Kidney capillary endothelial cell (primary cell): ENCODE data around the gene CLTCL1.

Experiments used
- DNase-seq: peaks from one replicate; pipeline ENCODE4 v3.0.0-alpha.2; 2018; ENCODE audit warnings: low spot score

CLTCL1 gene

DNA sequence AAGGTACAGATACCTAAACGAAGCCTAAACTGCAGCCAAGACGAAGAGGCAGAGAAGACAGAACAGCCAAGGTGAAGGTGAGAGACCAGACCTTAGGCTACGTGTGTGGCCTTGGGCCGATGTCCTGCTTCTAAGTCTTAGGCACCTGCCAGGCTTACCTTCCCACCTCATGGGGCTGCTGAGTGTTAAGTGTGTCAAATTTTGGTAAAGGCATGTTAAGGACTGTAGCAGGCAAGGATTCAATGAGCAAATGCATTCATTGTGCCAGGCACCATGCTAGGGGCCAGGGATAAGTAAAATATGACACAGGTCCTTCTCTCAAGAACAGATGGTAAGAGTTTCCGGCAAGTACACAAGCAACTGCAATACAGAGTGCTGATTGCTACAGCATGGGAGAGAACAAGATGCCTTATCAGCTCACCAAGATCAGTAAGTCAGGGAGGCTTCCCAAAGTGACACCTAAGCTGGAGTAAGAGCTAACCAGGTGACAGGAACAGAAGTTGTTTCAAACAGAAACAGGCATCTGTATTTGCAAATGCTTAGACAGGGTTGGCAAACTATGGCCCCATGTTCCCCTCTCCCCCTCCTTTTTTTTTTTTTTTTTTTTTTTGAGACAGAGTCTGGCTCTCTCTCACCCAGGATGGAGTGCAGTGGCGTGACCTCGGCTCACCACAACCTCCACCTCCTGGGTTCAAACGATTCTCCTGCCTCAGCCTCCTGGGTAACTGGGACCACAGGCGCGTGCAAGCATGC is 46.7 kb downstream of the CLTCL1 start:
- DNase-seq: no peak

DNA sequence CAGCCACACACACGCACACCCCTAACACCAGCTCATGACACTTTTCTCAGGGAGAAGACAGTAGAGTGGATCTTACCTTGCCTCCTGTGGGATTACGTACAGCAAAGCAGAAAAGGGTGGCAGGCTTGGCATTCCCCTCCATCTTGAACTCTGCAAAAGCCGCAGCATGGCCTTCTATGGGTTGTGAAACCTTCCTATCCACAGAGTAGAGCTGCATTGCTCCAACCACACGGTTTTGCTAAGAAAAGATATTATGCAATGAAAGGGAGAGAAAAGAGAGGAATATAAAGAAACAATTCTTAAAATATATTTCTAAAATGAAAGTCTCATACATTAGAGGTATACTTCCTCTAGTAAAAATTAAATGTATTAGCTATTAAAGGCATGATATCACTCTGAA is 48.8 kb downstream of the CLTCL1 start:
- DNase-seq: no peak

- DNase-seq: no peak
Measured at GRCh38 chr22:19241593-19241906, 50.0 kb downstream of the CLTCL1 start.

GRCh38 chr22:19240813-19241592 is 50.5 kb downstream of the CLTCL1 start:
- DNase-seq: no peak

GRCh38 chr22:19239464-19239863 is 52.1 kb downstream of the CLTCL1 start:
- no peak for DNase-seq

DNA sequence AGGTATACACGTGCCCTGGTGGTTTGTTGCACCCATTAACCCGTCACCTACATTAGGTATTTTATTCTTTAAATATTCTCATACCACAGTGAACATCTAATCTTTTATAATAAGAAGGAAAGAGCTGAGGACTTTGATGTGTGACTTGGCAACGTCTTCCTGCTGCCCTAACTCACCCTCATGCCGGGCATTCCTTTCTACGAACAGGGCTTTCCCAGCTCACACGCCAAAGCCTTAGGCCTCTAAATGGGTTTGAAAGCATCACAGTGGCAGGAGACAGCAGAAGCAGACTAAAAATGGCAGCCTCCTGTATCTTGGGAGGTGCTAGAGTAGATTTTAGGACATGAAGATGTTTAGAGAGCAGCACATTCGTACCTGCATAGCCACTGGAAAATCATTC is 52.6 kb downstream of the CLTCL1 start:
- DNase-seq: no peak

- DNase-seq: no peak
Measured at GRCh38 chr22:19235874-19236273, 55.6 kb downstream of the CLTCL1 start.

DNA sequence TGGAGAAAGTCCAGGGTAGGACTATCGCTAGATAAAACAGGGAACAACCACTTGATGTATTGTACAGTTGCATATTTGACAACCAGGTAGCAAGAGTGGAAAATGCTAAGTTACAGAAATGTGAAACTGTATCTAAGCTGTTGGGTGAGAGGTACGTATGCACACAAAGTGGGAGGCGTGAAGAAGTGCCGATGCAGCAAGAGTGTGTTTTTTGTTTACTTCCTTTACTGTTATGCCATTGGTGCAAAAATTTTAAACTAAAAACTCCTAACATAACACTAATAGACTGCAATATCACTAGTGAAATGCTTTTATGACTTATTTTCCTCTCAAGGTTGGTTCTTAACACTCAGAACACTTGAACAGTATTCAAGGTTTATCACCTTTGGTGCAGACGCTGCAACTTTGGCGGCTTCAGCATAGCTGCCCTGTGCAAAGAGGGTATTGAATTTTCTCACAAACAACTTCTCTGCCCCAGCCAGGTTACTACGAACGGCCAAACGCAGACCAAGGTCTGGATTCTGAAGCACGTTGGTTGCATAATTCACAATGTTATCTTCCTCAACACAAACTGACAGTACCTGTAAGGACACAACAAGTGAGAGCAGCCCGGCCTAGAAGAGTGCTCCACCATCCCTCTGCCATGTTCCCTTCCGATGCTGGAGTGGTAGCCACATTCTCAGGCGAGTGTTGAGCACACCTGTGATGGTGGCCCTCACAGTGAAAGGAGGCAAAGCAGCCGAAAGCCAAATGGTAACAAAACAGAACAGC is 57.2 kb downstream of the CLTCL1 start:
- DNase-seq: no peak

GRCh38 chr22:19233189-19233661 is 58.3 kb downstream of the CLTCL1 start:
- no peak for DNase-seq

DNA sequence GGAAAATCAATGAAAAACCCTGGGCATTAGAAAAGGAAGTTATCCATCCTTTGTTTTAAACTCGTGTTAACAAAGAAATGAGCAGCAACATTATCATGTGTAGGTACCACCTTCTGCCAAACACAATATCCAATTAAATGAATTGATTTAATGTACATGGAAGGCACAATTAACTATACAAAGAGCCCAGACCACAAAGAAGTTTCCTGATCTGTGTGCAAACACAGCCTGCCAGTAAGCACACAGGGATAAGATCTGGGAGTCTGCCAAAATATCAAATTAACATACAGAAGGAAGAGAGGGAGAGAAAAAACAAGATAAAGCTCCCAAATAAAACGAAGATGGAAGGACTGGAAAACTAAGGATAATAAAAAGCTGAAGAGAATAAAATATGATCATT is 58.9 kb downstream of the CLTCL1 start:
- no peak for DNase-seq

GRCh38 chr22:19231986-19232385 is 59.5 kb downstream of the CLTCL1 start:
- no peak for DNase-seq

DNA sequence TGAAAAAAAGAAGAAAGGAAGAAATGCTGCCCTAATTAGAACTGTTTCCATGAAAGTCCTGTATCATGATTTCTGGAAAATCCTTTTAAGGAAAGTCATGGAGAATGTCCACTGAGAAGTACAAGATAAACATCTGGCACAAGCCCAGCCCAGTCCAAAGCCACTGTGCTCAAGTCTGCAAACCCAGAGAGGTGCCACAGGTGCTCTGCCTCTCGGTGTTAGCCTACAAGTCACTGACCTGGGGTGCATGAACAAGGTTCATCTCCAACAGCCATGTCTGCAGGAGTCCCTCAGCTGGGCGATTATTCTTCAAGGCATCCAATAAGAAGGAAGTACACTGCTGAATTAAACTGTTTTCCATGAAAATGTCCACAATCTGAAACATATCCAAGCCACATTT is 61.9 kb downstream of the CLTCL1 start:
- no peak for DNase-seq

DNA sequence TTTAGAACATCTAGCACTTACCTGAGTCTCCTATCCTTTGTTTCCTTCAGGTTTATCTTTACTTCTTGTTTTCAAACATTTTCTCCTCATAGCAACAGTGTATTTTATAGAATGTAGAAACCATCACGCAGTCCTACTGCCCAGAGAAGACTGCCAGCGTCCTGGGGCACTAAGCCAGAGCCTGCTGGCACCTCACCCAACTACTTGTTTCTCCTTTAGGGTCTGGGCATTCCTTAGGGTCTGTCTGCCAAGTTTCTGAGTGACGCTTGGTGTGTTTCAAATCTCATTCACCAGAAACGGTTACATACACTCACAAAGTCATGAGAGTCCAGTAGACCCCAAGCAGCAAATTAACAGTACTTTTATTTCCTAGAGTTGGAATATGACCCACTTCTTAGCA is 63.3 kb downstream of the CLTCL1 start:
- no peak for DNase-seq

DNA sequence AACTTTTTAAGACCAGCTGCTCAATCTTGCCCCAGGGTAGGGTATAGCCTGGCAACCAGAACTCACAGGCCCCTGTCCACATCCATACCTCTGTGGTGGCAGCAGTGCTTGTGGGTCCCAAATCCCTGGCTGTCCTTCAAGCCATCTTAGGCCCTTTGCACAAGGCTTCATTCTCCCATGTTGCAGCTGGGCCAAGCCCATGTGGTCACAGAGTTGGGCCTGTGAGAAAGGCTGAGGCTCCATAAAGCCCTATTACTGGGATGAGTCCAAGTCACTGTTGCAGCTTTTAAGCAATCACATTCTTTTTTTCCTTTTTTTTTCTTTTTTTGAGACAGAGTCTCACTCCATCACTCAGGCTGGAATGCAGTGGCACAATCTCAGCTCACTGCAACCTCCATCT is 65.1 kb downstream of the CLTCL1 start:
- no peak for DNase-seq

GRCh38 chr22:19225560-19225959 is 66.0 kb downstream of the CLTCL1 start:
- DNase-seq: no peak

DNA sequence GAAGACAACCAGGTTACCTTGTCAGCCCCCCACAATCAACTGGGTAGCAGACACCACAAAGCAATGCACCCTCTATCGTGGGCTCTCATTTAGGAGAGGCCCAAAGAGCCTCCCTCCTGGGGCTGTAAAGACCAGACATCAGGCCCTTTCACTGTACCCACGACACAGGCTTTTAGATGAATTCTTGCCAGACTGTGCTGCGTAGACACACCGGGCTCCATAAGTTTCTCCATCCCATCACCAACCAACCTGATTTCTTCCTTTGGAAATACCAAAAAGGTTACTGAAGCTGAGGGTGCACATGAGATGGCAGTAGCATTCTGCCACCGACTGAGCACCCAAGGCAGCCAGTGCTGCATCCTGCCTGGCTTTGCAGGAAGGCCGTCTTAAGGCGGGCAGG is 66.5 kb downstream of the CLTCL1 start:
- no peak for DNase-seq

GRCh38 chr22:19224557-19224956 is 67.0 kb downstream of the CLTCL1 start:
- DNase-seq: no peak

DNA sequence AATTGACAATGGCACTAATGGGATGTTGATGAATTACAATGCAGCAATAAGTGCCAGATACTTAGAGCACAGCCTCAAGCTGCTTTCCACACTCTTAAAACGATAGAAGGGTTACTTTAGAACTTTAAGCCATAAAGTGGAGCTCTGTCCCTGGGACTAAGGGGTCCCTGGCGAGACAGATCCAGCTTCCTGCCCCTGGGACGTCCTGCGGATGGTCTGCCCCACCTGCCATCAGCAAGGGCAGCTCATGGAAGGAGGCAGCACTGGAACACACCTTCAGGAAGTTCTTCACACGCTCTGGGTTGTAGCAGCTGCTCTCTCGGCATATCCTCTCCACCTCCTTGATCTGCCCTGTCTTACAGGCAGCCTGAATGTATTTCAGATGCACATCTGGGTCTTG is 67.9 kb downstream of the CLTCL1 start:
- no peak for DNase-seq

DNA sequence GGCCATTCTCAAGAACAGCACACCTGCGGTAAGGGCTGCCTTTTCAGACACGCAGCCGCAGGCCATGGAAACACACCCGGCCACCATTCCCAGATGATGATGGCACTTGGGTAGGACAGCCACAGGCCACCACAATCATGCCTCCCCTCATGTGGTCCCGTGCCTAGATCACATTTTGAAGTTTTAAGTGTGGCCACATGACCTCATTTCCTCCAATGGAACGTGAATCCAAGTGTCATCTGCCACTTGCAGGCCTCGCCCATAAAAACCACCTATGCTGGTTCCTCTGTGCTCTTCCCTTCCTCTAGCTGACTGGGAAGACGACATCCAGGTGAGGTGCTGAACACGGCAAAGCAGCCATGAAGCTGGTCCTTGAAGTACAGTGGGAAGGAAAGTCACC is 68.4 kb downstream of the CLTCL1 start:
- no peak for DNase-seq

DNA sequence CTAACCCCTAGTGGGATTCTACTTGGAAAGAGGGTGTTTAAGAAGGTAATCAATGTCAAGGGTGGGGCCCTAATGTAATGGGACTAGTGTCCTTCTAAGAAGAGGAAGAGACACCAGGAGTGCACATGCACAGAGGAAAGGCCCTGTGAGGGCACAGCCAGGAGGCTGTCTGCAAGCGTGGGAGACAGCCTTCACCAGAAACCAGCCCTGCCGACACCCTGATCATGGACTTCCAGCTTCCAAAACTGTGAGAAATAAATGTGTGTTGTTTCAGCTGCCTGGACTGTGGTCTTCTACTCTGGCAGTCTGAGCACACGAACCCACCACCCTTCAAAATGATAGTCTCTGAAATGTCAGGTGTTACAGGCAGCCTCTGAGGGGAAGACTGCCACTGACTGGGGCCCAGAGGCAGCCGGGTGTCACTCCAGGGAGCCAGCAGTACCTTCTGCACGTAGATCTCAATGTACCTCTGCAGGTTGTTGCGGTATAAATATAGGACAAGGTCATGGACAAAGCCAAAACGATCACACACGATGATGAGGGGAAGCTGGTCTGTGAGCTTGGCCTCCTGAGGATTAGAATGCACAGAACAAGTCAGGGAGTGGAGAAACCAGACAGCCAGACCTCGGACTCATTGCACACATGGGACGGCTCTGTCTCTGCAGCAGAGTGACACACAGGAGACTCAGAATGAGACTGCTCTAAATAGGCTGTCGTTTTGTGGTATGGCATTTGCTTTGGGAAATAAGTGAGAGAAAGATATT is 69.1 kb downstream of the CLTCL1 start:
- no peak for DNase-seq

GRCh38 chr22:19220867-19221266 is 70.7 kb downstream of the CLTCL1 start:
- DNase-seq: no peak

GRCh38 chr22:19218541-19219233 is 72.8 kb downstream of the CLTCL1 start:
- DNase-seq: no peak
